G401 (cell line): Measurements from ENCODE around the gene HLA-B. TPM values are rescaled to one million over a fixed set of nuclear protein-coding genes. Genes with fewer than 3 reads are reported as not detected.

Experiments used
- DNase-seq: peaks from one replicate; pipeline ENCODE4 v3.0.0-alpha.2; 2015; ENCODE audit warnings: low spot score
- in situ Hi-C: cut with HindIII; loops from 2 replicates; pipeline ENCODE4 v1.10.0; 2016; ENCODE audit warnings: low sequenced_read_pairs, mixed read lengths
- total RNA-seq: library from RNA; depleted of rRNA; stranded (reverse); fragments of >200 nt; shearing (Covaris generic); gene quantifications from 2 replicates; pipeline ENCODE4 v1.2.3, GENCODE V29; 2014

Gene HLA-B
- total RNA-seq, 1 experiment from 2014 or later: 25.4 TPM

- no peak for DNase-seq
- in situ Hi-C loops: no loop called here
Observed at GRCh38 chr6:31355583-31355948, 1.4 kb downstream of the HLA-B start.

GRCh38 chr6:31354864-31355582 is 2.0 kb downstream of the HLA-B start:
- in situ Hi-C loops: no loop called here
- no peak for DNase-seq

GRCh38 chr6:31354158-31354863 is 2.7 kb downstream of the HLA-B start:
- in situ Hi-C loops: no loop called here
- no peak for DNase-seq

GRCh38 chr6:31353384-31353945 is 3.5 kb downstream of the HLA-B start:
- in situ Hi-C loops: no loop called here
- no peak for DNase-seq

DNA sequence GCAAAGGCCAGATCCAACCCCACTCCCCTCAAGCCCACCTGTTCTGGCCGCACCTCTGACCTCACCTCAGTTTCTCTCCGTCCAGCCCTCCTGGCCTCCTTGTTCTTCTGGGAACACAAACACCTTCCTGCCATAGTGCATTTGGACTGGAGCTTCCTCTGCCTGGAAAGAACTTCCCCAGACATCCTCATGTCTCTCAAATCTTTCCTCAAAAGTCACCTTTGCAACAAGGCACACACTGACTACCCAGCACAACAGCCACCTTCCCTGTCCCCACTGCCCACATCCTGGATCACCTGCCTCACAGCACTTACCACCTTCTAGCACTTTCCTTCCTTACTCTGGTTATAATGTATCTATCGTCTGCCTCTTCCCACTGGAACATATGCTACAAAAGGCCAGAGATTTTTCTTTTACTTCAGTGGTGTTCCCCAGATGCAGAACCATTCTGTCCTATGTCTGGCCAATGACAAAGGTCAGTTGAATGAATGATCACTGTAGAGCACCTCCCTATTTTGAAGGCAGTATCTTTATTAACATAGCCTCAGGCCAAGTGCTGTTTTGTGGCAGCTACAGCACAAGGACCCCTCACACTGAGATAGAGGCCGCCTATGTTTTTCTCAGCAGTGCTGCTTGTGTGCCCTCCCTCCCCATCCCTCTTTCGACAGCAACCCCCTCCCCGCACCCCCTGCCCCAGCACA is 4.1 kb downstream of the HLA-B start:
- no peak for DNase-seq
- in situ Hi-C loops: no loop called here

DNA sequence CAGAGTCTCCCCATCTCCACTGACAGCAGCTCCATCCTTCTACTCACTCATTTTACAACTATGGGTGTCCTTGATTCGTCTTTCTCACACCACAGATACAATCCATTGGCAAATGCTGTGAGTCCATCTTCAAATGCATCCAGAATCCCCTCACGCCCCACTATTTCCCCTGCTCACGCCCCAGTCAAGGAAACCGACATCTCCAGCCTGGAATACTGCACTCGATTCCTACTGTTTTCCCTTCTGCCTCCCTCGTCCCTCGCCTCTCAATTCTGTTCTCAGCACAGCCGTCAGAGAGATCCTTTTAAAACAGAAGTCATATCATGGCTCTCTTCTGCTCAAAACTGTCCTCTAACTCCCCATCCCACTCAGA is 4.7 kb downstream of the HLA-B start:
- in situ Hi-C loops: no loop called here

GRCh38 chr6:31351401-31352309 is 5.3 kb downstream of the HLA-B start:
- in situ Hi-C loops: no loop called here
- no peak for DNase-seq

More for the DNA sequence above, 4.7 kb downstream of the HLA-B start:
- DNase-seq: no peak

DNA sequence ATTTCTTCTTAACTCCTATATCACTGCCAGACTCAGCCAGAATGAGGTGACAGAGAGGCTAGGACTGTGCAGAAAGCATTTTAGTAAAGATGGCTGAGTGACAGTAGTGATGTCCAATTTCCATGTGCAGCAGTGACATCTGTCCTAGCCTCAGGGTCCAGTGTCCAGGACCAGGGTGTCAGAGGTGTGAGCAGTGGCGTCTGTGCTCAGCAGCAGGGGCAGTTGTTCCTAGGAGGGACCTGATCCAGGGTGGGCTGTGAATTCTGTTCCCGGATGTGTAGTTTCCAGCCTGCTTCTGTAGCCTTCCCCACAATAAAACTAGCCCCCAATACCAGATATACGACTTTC is 6.0 kb downstream of the HLA-B start:
- no peak for DNase-seq
- in situ Hi-C loops: no loop called here

DNA sequence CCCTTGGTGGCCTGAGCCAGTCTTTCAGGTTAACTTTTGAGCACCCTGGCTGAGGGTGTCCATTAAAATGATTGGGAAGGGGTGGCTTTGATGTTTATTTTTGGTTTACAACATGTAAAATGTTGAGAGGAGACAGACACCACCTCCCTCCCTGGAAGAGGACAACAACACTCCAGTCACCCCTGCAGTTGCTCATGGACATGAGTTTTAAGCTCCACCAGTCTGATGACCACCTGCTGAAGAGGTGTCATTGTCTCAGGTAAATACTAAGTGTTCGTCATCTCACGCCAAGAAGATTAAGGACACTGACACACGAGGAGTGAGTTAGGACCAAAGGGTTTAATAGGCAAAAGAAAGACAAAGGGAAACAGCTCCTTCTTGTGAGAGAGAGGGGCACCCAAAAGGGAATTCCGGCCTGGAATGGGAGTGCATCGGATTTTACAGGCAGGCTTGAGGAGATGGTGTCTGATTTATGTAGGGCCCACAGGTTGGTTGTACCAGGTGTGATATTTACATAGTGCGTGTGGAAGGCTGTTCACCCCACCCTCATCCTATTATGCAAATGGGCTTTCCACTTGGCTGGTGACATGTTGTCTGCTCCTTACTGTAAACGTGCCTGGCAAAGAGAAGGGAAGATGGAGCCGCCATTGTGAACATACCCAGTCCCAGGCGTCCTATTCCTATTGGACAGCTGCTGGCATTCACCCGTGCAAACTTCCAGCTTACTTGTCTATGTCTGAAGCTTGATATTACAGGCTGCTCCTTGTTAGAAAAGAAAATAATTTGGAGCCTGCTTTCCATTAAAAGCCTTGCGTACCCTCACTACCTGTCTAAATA is 6.6 kb downstream of the HLA-B start:
- in situ Hi-C loops: no loop called here
- DNase-seq: no peak

DNA sequence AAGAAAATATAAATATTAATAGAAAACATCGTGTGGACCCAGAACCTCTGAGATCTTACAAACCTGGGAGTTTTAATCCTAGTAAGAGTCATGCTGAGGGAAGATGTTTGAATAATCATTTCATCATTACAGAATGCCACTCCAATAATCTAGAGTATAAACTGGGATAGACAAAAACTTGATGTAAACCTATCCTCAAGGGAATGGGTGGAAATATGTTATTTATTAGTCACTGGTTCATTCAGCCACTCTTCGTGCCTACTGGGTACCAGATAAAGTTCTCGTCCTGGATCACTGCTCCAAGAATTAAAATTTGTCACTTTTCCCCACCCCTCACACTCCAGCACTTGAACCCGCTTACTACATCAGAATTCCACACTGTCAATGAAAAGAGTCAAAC is 7.7 kb downstream of the HLA-B start:
- in situ Hi-C loops: no loop called here

GRCh38 chr6:31345026-31345730 is 11.8 kb downstream of the HLA-B start:
- no peak for DNase-seq
- in situ Hi-C loops: no loop called here

More for the DNA sequence above, 7.7 kb downstream of the HLA-B start:
- no peak for DNase-seq

DNA sequence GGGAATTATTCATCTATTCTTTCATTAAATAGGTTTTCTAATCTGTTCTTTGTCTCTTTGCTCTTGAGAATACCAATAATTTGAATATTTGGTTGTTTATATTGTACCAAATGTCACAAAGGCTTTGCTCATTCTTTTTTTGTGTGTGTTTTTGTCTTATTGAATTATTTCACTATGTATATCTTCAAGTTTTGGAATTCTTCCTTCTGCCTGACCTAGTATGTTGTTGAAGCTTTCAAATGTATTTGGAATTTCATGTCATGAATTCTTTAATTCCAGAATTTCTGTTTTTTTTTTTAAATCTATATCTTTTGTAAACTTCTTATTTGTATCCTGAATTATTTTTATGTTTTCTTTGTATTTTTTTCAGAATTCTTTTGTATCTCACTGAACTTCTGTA is 16.8 kb downstream of the HLA-B start:
- in situ Hi-C loops: no loop called here
- DNase-seq: no peak

GRCh38 chr6:31339210-31339609 is 17.8 kb downstream of the HLA-B start:
- in situ Hi-C loops: loop anchor here (10.0 kb wide), 1 partner anchor 104 kb away; no protein-coding TSS in a partner anchor
- no peak for DNase-seq

GRCh38 chr6:31336896-31337496 is 20.0 kb downstream of the HLA-B start:
- in situ Hi-C loops: loop anchor here (10.0 kb wide), 1 partner anchor 102 kb away; no protein-coding TSS in a partner anchor
- DNase-seq: no peak

GRCh38 chr6:31332637-31333602 is 24.1 kb downstream of the HLA-B start:
- no peak for DNase-seq
- in situ Hi-C loops: loop anchor here (10.0 kb wide), 1 partner anchor 98 kb away; no protein-coding TSS in a partner anchor

DNA sequence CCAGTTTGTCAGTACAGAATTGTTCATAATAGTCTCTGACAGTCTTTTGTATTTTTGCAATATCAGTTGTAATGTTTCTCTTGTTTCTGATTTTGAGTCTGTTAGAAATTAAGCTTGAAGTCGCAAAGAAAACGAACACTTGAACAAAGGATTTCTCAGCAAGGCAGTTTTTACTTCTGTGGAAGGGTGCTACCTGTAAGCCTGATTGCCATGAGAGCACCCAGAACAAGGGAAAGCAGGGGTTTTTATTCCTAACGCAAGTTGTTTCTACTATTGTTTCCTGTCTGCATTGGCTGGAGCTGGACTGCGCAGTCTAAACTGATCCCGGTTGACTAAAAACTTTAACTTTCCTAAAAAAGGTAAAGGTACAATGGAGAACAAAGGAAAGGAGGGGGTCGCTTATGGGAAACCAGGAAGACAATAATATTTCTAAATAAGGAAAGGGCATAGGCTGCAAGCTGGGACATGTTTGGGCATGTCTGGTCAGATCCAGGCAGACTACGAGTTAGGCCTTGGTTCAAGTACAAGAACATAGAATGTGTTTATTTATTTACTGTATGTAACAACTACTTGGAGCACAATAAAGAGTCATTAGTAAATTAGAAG is 28.5 kb downstream of the HLA-B start:
- no peak for DNase-seq
- in situ Hi-C loops: no loop called here
